Measurements from ENCODE around the gene SUV39H1. TPM values are rescaled to one million over a fixed set of nuclear protein-coding genes. Genes with fewer than 3 reads are reported as not detected.

SUV39H1 gene
- total and polyA plus RNA-seq, 2 experiments from 2014 or later = 6.9 to 8.1 TPM

DNA sequence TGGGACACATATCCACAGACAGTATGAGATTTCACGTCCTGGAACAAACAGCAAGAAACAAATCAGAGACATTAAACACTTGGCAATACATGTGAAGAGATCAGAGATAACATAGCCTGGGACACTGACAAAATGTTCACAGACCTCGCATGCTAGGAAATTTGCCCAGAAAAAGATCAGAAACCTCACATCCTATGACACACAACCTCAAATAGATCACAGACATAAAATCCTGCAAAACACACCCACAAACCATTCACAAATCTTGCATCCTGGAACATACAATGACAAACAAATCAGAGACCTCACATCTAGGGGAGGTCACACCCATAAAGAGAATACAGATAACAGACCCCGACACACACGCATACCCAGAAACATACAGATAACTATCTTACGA is 18.0 kb downstream of the SUV39H1 start:
- Histone ChIP-seq H3K27ac (no peak overlapping the region), H3K4me1 (ENCODE audit: low read depth) (no peaks in the 10 kb centered on the region), H3K9me3 (ENCODE audit: low read depth) (no peaks in the 10 kb centered on the region), H3K36me3 (no peaks in the 10 kb centered on the region), H3K27me3 (no peaks in the 10 kb centered on the region), H3K4me3 (no peak overlapping the region)
- TF ChIP-seq, protein P1, sequence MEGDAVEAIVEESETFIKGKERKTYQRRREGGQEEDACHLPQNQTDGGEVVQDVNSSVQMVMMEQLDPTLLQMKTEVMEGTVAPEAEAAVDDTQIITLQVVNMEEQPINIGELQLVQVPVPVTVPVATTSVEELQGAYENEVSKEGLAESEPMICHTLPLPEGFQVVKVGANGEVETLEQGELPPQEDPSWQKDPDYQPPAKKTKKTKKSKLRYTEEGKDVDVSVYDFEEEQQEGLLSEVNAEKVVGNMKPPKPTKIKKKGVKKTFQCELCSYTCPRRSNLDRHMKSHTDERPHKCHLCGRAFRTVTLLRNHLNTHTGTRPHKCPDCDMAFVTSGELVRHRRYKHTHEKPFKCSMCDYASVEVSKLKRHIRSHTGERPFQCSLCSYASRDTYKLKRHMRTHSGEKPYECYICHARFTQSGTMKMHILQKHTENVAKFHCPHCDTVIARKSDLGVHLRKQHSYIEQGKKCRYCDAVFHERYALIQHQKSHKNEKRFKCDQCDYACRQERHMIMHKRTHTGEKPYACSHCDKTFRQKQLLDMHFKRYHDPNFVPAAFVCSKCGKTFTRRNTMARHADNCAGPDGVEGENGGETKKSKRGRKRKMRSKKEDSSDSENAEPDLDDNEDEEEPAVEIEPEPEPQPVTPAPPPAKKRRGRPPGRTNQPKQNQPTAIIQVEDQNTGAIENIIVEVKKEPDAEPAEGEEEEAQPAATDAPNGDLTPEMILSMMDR (IDR thresholded peaks at IDR 0.05; ENCODE audit: low read depth, low read length) = no peak
- no peak for DNase-seq (ENCODE audit: low read depth in 1 of 2, low spot score in 1 of 2)

DNA sequence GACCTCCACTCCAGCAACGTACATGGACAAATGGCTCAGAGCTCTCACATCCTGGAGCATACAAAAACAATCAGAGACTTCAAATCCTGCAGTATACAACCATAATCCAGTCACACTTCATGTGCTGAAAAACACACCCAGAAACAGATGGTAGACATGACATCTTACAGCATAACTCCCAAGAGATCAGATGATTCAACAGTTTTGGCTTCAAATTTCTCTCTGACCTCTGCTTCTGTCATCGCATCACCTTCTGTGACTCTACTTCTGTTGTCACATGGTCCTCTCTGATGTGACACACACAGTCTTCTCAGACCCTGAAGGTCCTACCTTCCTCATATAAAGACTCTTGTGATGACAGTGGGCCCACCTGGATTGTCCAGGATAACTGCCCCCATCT is 18.5 kb downstream of the SUV39H1 start:
- DNase-seq (ENCODE audit: low read depth in 1 of 2, low spot score in 1 of 2) = peak in 1 of 2 donors; percentile 16
- no peaks in the 10 kb centered on the region for H3K9me3 ChIP-seq (ENCODE audit: low read depth)
- H3K4me1 ChIP-seq (ENCODE audit: low read depth) = no peaks in the 10 kb centered on the region
- TF ChIP-seq, protein P1 (IDR thresholded peaks at IDR 0.05; ENCODE audit: low read depth, low read length) = no peak
- no peaks in the 10 kb centered on the region for H3K27me3 ChIP-seq
- no peak overlapping the region for H3K4me3 ChIP-seq
- H3K27ac ChIP-seq = no peak overlapping the region
- H3K36me3 ChIP-seq = no peaks in the 10 kb centered on the region

DNA sequence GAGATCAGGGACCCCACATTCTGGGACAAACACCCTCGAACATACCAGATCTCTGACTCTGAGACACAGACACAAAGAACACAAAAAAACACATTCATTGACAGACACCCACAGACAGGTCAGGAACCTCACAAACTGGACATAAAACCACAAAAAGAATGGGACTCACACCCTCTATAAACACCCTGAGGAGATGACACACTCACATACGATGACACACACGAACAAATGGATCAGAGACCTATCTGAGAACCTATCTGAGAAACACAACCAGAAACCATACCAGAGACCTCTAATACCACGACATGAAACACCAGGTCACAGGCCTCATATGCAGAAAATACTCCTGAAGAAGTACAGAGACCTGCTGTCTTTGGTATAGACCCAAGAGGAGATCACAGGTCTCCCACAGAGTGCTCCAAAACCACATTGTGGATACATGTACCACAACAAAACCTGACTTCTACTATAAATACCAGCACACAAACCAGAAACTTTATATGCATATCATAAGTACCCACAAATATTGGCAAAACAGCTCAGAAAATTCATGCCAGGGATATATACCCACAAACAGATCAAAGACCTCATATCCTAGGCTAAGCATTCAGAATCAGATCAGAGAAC is 19.5 kb downstream of the SUV39H1 start:
- DNase-seq (ENCODE audit: low read depth in 1 of 2, low spot score in 1 of 2) = no peak
- TF ChIP-seq, protein P1 (IDR thresholded peaks at IDR 0.05; ENCODE audit: low read depth, low read length) = no peak
- no peak overlapping the region for H3K4me3 ChIP-seq

DNA sequence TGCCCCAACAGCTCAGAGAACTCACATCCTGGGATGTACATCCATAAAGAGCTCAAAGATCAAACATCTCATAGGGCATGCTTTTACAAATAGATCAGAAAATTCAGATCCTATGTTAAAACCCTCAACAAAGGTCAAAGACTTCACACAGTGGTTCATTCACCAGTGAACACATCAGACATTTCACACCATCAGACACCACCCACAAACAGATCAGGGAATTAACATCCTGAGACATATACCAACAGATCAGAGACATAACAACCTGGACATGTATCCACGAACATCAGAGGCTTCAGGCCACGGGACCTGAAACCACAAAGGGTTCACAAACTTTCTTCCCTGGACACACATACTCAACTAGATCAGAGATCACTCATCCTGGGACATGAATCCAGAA is 23.4 kb downstream of the SUV39H1 start:
- no peak for DNase-seq (ENCODE audit: low read depth in 1 of 2, low spot score in 1 of 2)
- Histone ChIP-seq H3K4me1 (ENCODE audit: low read depth) (no peaks in the 10 kb centered on the region), H3K9me3 (ENCODE audit: low read depth) (no peaks in the 10 kb centered on the region), H3K4me3 (no peak overlapping the region), H3K27ac (no peak overlapping the region), H3K36me3 (no peaks in the 10 kb centered on the region), H3K27me3 (no peaks in the 10 kb centered on the region)
- TF ChIP-seq, protein P1 (IDR thresholded peaks at IDR 0.05; ENCODE audit: low read depth, low read length) = no peak

More for the DNA sequence above, 19.5 kb downstream of the SUV39H1 start:
- H3K27me3 ChIP-seq = no peaks in the 10 kb centered on the region
- H3K27ac ChIP-seq = no peak overlapping the region
- no peaks in the 10 kb centered on the region for H3K4me1 ChIP-seq (ENCODE audit: low read depth)
- H3K36me3 ChIP-seq = no peaks in the 10 kb centered on the region
- no peaks in the 10 kb centered on the region for H3K9me3 ChIP-seq (ENCODE audit: low read depth)

DNA sequence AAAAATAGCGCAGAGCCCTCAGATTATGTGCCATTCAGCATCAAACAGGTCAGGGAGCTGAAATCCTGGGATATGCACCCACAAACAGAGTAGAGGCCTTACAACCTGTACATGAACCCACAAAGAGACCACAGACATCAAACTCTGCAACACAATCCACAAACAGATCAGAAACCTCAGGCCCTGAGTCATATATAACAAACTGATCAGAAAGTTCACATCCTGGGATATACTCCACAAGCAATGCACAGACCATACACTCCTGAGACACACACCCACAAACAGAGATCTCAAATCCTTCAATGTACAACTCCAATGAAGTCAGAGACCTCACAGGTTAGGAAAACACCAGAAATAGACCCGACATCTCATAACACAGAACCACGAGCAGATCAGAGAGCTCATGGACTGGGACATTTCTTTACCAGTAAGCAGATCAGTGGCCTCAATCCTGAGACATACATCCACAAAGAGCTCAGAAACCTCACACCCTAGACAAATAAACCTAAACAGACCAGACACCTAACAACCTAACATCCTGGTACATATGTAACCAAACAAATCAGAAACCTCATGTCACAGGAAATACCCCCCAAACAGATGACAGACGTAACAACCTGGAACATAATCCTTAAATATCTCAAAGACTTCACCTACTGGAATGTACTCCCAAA is 24.2 kb downstream of the SUV39H1 start:
- H3K9me3 ChIP-seq (ENCODE audit: low read depth) = no peaks in the 10 kb centered on the region
- no peaks in the 10 kb centered on the region for H3K36me3 ChIP-seq
- no peaks in the 10 kb centered on the region for H3K27me3 ChIP-seq
- H3K4me3 ChIP-seq = no peak overlapping the region
- H3K27ac ChIP-seq = no peak overlapping the region
- no peak for DNase-seq (ENCODE audit: low read depth in 1 of 2, low spot score in 1 of 2)
- TF ChIP-seq, protein P1 (IDR thresholded peaks at IDR 0.05; ENCODE audit: low read depth, low read length) = no peak
- no peaks in the 10 kb centered on the region for H3K4me1 ChIP-seq (ENCODE audit: low read depth)
